H1 (cell line): ENCODE results near the gene CHD9. TPM values are rescaled to one million over a fixed set of nuclear protein-coding genes. Genes with fewer than 3 reads are reported as not detected.

Experiments used
- CBX8 ChIP-seq: fragments of 300-800, 300-1000 bp; sonication (generic); IDR thresholded peaks from 2 replicates; pipeline ENCODE4 v1.7.1; 2016; ENCODE audit warnings: low read depth, low read length, borderline replicate concordance
- HDAC6 ChIP-seq: IDR thresholded peaks from one replicate; pipeline ENCODE4 v1.7.1; 2012; ENCODE audit warnings: low read depth, mild to moderate bottlenecking, inconsistent platforms, low read length, moderate library complexity
- NANOG ChIP-seq: IDR thresholded peaks from 2 replicates; pipeline ENCODE4 v1.6.1; 2011; ENCODE audit warnings: low read length, low read depth, mild to moderate bottlenecking, inconsistent platforms; ENCODE audit not compliant: insufficient read depth, poor library complexity, severe bottlenecking
- RFX5 ChIP-seq: IDR thresholded peaks from 2 replicates; pipeline ENCODE4 v1.6.1; 2011; ENCODE audit warnings: low read depth, low read length, improper control_type of control experiment, borderline replicate concordance
- SP1 ChIP-seq: IDR thresholded peaks from 2 replicates; pipeline ENCODE4 v1.6.1; 2011; ENCODE audit warnings: low read depth, low read length
- polyA plus RNA-seq, 7 experiments: library from polyadenylated mRNA; depleted of rRNA in 3 of 7; stranded (reverse) in 5 of 7; unstranded in 2 of 7; fragments of >200 nt in 5 of 7; fragments of 200-250 nt in 2 of 7; gene quantifications; 1 replicate in 5 of 7; 2 replicates in 1 of 7; 4 replicates in 1 of 7; pipeline versions ENCODE4 v1.2.1 to v1.2.3, GENCODE V29; 2011 to 2013; ENCODE audit warnings: missing spikeins in 2 of 7, mixed read lengths in 2 of 7
- total RNA-seq: library from RNA; stranded (reverse); fragmentation: NEBNext Ultra II Directional; extraction: Animal tissue kit (Norgen Biotek cat#: 25700); gene quantifications from 2 replicates; pipeline ENCODE4 v1.2.1, GENCODE V29; 2021

The CHD9 gene
- total and polyA plus RNA-seq, 2 of the 8 experiments (the other 6 are each of a cell fraction or from before 2014, with no cell fraction given): 9.9 to 32.4 TPM

DNA sequence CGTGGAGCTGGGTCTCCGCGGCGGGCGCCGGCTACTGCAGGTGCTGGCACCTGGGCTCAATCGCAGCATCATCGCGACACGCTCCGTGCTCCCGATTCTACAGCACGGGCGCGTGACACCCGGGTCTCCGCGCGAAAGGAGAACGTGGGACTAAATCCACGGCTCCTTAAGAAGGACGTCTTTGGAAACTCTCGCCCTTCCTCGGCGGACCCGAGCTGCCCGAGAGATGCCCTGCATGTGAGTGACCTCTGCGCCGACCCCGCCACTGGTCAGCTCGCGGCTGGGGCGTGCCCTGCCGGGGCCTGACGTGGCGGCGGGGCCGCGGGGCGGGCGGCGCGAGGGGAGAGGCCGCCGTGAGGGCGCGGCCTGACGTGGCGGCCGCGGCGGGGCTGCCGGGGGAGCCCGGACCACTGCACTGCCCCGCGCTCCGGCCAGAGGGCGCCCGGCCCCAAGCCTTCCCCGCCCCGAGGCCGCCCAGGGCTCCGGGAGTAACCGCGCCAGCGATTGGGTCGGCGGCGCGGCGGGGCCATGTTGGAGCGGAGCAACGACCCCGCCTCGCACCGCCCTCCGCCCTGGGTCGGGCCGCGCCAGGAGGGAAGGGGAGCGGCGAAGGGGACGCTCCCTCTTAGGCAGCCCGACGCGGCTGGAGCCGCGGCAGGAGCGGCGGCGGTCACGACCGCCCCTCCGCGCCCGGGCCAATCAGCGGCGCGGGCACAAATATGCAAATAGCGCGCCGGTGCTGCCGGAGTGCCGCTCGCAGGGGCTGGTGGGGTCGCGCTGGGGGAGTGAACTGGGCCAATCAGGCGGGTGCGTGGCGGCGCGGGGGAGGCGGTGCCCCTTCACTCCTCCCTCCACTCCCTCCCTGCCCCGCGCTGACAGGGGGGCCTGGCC is 75.6 kb downstream of the CHD9 start (continued):
- TF ChIP-seq NANOG (peak; percentile 33), HDAC6 (no peak), RFX5 (no peak), SP1 (peak; percentile 62), CBX8 (no peak)
